Activated CD8-positive, alpha-beta memory T cell treated with anti-CD3 and anti-CD28 coated beads, Interleukin-2, amount 50 U/mL, for 1 hour (primary cell): ENCODE data around the gene CDX1.

ENCODE experiments used
- DNase-seq: peaks from one replicate; pipeline ENCODE4 v3.0.0-alpha.2; 2020; ENCODE audit errors: extremely low read depth

The CDX1 gene

GRCh38 chr5:150131978-150132694, 34.4 kb upstream of the CDX1 start:
- DNase-seq: no peak

- no peak for DNase-seq
Measured at GRCh38 chr5:150132740-150133139, 33.8 kb upstream of the CDX1 start.

- no peak for DNase-seq
Measured at GRCh38 chr5:150133581-150134197, 32.9 kb upstream of the CDX1 start.

DNA sequence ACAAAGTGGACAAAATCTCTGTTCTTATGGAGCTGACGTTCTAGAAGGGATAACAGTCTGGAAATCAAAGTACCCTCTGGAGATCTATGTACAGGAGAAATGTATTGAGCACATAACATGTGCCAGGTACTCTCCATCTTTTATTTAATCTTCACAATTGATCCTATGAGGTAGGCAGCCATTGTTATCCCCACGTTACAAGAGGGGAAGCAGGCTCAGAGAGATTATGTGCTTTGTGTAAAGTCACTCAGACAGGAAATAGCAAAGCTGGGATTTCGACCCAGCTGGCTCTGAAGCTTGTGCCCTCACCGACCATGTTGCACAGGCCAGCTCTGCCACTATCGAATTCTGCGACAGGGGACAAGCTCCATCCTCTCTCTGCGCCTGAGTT, 32.4 kb upstream of the CDX1 start:
- no peak for DNase-seq

DNA sequence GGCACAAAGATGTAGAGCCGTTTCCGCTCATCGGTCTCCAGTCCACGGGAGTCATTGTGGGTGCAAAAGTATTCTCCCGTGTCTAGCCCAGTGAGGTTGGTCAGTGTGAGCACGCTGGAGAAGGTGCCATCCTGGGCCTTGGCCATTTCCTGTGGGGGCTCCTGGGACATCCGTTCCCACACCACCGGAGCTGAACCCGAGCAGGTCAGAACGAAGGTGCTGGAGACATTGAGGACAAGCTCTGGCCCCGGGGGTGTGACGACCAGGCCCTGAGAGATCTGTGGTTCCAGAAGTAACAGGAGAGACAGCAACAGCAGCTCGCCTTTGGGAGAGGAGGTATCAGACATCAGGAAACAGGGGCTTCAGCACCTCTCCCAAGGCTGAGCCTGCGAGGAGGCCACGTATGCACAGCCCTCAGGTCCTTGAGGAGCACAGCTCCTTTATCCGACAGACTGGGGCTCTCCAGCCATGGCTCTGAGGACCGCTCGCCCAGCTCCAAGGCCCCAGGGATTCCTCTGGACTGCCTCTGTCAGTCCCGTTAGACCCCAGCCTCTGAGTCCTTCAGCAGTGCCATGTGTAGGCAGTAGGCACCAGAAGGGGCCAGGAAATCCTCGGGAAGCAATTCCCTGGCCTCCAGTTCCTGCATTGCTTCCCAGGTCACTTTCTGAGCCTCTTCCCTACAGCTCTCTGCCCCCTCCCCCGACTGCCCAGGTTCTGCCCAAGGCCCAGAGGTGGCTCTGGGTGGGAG, 30.8 kb upstream of the CDX1 start:
- no peak for DNase-seq

DNA sequence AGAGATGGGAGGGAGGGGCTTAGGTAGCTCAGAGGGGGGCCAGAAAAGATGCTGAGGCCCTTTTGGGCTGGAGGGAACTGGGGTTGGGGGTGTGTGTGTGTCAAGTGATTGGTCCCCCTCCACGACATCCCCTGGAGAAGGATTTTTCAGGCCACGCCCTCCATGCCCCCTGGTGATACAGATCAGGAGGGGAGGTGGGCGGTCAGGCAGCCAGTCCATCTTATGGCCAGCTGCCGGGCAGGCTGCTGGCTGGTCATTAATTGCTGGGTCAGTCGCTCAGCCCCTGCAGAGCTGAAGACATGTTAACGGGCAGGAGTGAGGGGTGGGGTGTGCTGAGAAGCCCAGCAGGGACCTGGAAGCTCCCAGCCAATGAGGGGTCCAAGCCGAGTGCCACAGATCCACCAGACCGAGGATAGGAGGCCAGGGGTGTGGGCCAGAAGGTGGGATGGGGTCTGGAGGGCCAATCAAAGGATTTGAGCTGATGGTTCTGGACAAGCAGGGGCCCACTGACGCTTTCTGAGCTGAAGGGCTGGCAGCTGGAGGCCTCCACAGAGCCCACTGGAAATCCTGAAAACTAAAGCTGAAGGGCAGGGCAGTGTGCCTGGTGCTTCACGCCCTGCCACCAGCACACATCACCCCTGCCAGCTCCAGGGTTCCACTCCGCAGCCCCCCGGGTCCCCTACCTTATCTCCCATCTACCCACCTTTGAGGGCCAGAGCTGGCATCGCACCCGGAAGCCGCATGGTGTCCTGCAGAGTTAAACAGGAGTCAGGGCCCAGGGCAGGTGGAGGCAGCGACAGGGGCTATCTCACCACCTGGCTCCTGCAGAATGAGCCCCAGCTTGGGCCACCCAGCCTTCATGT, 30.0 kb upstream of the CDX1 start:
- DNase-seq: no peak

DNA sequence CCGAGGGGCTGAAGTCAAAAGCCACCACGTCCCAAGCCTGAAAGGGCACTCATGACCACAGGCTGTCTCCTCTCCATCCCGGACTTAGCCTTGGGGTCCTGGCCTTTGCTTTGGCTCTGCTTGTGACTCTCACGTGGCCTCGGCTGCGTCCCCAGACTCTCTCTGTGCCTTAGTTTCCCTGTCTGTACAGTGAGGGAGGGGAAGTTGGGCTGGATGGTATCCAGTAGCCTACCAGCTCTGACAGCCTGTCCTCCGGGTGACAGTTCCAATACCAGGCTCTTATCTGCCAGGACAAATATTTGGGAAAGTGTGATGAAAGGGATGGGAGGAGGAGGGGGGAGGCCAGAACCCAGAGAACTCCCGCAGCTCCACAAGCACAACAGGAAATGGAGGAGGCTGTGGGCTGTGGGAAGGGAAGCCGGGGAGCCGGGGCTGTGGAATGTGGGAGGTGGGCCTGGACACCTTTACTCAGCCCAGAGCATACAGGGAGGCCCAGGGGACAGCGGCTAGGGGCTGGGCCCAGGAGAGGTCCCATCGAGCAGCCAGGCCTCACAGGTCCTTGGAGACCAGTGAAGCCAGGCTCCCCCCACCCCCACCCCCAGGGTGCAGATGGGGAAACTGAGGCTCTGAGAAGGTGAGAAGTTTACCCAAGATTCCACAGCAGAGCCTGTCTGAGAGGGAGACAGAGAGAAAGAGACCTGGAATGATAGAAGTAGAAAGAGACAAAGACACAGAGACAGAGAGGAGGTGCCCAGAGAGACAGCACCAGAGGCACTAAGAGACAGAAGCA, 29.2 kb upstream of the CDX1 start:
- DNase-seq: no peak

GRCh38 chr5:150137997-150138396, 28.6 kb upstream of the CDX1 start:
- no peak for DNase-seq

- DNase-seq: no peak
Measured at GRCh38 chr5:150138551-150139265, 27.9 kb upstream of the CDX1 start.

GRCh38 chr5:150139334-150139733, 27.2 kb upstream of the CDX1 start:
- DNase-seq: no peak

GRCh38 chr5:150140830-150141229, 25.7 kb upstream of the CDX1 start:
- no peak for DNase-seq

GRCh38 chr5:150141544-150142184, 24.9 kb upstream of the CDX1 start:
- DNase-seq: no peak

- DNase-seq: no peak
Measured at GRCh38 chr5:150142185-150142958, 24.2 kb upstream of the CDX1 start.

GRCh38 chr5:150142959-150143349, 23.6 kb upstream of the CDX1 start:
- DNase-seq: no peak

DNA sequence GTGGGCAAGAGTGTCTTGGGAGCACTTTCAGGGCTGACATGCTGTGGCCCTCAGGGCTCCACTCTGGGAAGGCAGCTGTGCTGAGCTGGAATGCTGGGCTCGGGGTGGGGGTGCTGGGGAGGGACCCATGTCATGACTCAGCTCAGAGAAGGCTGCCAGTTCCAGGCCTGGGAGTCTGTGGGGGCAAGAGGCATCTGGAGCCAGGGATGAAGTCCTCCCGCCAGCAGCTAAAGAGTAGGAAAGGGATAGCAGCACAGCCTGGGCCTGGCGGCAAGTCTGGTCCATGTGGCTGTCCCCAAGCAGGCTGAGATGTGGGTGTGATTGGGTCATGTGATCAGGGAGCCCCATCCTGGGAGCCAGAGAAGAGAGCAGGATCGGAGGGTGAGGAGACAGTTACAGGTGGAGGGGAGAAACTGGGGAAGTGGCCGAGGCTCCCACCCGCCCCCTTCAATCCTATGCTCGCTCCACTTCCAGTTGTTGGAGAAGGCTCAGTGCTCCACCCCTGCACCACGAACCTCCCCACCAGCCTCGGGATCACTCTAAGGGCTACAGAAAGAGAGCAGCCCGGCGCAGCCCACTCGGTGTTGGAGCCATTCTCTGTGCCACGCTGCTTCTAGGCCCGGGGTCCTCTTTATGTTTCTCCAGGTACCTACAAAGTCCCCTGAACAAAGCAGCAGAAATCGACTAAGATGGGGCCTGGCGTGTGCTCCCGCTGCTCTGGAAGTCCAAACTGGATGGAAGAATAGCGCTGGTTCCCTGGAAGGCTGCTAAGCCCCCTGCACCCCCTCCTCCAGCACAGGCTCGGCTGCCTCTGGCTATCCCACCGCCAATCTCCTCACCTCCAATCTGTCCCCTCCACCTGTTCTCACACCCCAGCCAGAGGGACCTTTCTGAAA, 23.0 kb upstream of the CDX1 start:
- DNase-seq: no peak

GRCh38 chr5:150144246-150144801, 22.3 kb upstream of the CDX1 start:
- no peak for DNase-seq

DNA sequence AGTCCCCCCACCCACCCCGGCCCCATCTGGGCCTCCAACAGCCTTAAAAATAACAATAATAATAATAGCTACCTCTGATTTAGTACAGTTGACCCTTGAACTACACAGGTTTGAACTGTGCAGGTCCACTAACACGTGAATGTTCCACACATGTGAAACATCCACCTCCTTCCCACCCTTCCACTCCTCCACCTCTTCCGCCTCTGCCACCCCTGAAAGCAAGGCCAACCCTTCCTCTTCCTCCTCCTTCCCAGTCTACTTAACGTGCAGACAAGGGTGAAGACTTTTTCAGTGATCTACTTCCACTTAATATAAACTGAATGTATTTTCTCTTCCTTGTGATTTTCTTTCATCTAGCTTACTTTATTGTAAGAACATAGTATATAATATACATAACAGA, 21.7 kb upstream of the CDX1 start:
- no peak for DNase-seq

DNA sequence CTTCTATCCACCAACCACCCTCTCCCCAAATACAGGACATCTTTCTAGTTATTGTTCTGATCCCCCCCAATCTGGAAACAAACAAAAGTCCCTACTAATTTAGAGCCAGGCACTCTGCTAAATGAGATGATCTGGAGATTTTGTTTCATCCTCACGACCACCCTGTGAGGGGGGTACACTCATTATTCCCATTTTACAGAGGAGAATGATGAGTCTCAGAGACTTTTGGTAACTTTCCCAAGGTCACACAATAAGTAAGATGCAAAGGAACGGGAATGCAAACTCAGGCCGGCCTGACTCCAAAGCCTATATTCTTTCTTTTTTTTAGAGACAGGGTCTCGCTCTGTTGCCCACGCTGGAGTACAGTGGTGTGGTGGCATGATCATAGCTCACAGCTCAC, 20.3 kb upstream of the CDX1 start:
- no peak for DNase-seq
